Loucy (cell line): ENCODE data around the gene ACTR1A.

ENCODE experiments used
- CTCF ChIP-seq: fragments of 200-600 bp; sonication (generic); conservative IDR thresholded peaks from 2 replicates; pipeline ENCODE4 v1.5.1; 2014; ENCODE audit warnings: mild to moderate bottlenecking, antibody characterized with exemption, low read length
- EZH2phosphoT487 ChIP-seq: fragments of 200-600 bp; IDR thresholded peaks from 2 replicates; pipeline ENCODE4 v1.6.1; 2018; ENCODE audit warnings: antibody characterized with exemption, mild to moderate bottlenecking, moderate library complexity, borderline replicate concordance

GRCh38 chr10:102491136-102491535 is 11.4 kb downstream of the ACTR1A start:
- TF ChIP-seq CTCF = no peak
- no peak for TF ChIP-seq EZH2phosphoT487
